Mesodermal cell (in vitro differentiated cells): ENCODE data around the gene QPCTL.

Experiments
- H3K27ac ChIP-seq: 2 replicates; pipeline ENCODE4 v1.7.0; 2013; ENCODE audit warnings: mild to moderate bottlenecking, low read depth, low read length, moderate library complexity; ENCODE audit not compliant: severe bottlenecking
- H3K36me3 ChIP-seq: 2 replicates; pipeline ENCODE4 v1.7.1; 2013; ENCODE audit warnings: mild to moderate bottlenecking, low read length, moderate library complexity; ENCODE audit not compliant: control insufficient read depth, insufficient read depth
- H3K4me1 ChIP-seq: one replicate; pipeline ENCODE4 v1.7.1; 2013; ENCODE audit warnings: mild to moderate bottlenecking, low read length; ENCODE audit not compliant: insufficient read depth, control insufficient read depth, poor library complexity, severe bottlenecking
- H3K4me3 ChIP-seq: 2 replicates; pipeline ENCODE4 v1.7.0; 2013; ENCODE audit warnings: low read length, control low read depth, mild to moderate bottlenecking; ENCODE audit not compliant: insufficient read depth, poor library complexity, severe bottlenecking; ENCODE audit errors: extremely low read depth
- H3K9me3 ChIP-seq: 2 replicates; pipeline ENCODE4 v1.7.1; 2013; ENCODE audit warnings: mild to moderate bottlenecking, low read length, moderate library complexity; ENCODE audit not compliant: control insufficient read depth
- WGBS, 2 experiments: methylation state at CpG; one replicate each; pipeline ENCODE4 v1.1.5; 2013; ENCODE audit warnings: missing lambda C conversion rate in 2 of 2; ENCODE audit not compliant: insufficient coverage in 2 of 2; 5-methylcytosine and 5-hydroxymethylcytosine counted together

QPCTL gene

DNA sequence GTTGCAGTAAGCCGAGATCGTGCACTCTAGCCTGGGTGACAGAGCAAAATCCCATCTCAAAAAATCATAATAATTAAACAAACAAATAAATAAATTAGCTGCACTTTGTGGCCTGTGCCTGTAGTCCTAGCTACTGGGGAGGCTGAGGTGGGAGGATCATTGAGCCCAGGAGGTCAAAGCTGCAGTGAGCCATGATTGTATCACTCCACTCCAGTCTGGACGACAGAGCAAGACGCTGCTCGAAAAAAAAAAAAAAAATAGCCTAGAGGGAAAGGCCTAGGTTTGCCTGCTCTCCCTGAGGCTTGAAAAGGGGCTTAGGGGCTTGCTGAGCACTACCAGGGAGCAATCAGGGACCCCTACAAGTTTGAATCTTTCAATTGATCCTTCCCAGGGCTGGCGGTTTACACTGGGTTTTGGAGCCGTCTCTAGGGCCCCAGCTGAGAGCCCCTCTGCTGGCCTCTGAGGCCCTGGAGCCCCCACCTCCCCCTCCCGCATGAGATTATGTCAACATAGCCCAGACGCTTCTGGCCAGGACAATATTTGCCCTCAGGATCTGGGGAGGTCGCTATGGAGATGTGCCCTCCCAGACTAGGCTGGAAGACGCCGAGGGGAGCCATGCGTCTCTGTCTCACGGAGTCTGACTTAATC, 34.8 kb upstream of the QPCTL start:
- WGBS, 2 experiments = 42 to 54% methylated on average over 9 to 12 of the region's 14 CpGs
- no peaks in the 10 kb centered on the region for H3K9me3 ChIP-seq
- H3K36me3 ChIP-seq = no peaks in the 10 kb centered on the region
- H3K27ac ChIP-seq = peak overlapping the region; percentile 24
- peaks cover 11% of the 10 kb centered on the region for H3K4me1 ChIP-seq
- H3K4me3 ChIP-seq = no peak overlapping the region

DNA sequence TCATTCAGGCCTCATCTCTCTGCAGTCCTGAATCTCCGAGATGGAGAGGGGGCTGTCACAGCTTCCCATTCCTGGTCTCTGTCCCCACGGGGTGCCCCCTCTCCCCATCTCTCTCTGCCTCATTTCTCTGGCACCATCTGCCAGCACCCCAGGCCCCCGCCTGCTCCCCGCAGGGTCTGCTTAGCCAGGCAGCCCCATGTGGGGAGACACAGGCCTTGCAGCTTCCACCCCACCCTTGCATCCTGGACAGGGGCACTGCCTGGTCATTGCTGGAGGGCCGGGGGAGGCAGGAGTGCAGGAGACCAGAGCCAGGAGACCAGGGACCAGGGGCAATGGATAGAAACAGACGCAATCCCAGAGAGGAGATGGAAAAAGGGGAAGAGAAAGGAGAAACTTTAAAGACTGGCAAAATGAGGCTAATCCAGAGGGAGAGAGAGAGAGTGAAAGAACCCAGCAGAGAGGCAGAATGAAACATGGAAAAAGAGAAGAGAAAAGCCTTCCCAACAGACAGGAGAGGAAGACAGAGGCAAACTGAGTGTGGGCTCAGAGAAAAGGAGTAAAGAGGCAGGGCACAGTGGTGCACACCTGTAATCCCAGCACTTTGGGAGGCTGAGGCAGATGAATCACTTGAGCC, 33.3 kb upstream of the QPCTL start:
- no peak overlapping the region for H3K27ac ChIP-seq
- no peak overlapping the region for H3K4me3 ChIP-seq
- H3K4me1 ChIP-seq = peaks cover 10% of the 10 kb centered on the region
- 77 to 84% methylated on average over 3 to 4 of the region's 6 CpGs for WGBS, 2 experiments
- H3K36me3 ChIP-seq = no peaks in the 10 kb centered on the region
- no peaks in the 10 kb centered on the region for H3K9me3 ChIP-seq

DNA sequence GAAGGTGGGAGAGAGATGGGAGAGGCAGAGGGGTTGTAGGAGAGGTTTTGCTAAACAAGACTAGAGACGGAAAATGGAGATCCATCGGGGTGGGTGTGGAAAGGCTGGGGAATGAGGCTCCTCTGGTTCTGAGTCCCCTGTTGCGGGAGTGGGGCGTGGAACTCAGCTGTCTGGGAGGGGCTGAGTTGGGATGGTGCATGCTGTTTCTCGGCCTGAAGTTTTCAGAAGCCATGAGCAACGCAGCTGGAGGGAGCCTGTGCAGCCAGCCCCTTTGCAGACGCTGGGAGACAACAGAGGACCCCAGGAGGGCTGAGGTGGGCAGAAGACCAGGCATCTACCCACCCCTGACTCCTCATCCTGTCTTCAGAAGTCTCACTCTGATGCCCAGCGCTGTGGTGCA, 31.8 kb upstream of the QPCTL start:
- Histone ChIP-seq H3K36me3 (no peaks in the 10 kb centered on the region), H3K27ac (no peak overlapping the region), H3K4me1 (peaks cover 12% of the 10 kb centered on the region), H3K4me3 (no peak overlapping the region), H3K9me3 (no peaks in the 10 kb centered on the region)
- 45 to 76% methylated on average over 3 to 6 of the region's 8 CpGs for WGBS, 2 experiments

DNA sequence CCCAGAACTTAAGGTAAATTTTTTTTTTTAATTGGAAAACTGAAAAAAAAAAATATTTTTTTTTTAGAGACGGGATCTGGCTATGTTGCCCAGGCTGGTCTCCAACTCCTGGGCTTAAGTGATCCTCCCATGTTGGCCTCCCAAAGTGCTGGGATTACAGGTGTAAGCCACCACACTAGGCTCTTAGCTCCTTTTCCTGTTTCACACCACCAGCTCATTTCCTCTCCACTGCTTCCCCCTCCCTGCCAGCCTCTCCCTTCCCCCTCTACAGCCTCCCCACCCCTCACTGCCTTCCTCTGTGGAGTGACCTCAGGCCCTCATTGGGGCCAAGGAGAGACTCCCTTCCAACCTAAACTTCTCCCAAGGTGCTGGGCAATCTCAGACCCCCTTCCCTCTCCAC, 28.7 kb upstream of the QPCTL start:
- 91 to 100% methylated on average over 1 of the region's 1 CpG for WGBS, 2 experiments
- Histone ChIP-seq H3K4me3 (no peak overlapping the region), H3K9me3 (no peaks in the 10 kb centered on the region), H3K4me1 (peaks cover 6% of the 10 kb centered on the region), H3K27ac (no peak overlapping the region), H3K36me3 (no peaks in the 10 kb centered on the region)

DNA sequence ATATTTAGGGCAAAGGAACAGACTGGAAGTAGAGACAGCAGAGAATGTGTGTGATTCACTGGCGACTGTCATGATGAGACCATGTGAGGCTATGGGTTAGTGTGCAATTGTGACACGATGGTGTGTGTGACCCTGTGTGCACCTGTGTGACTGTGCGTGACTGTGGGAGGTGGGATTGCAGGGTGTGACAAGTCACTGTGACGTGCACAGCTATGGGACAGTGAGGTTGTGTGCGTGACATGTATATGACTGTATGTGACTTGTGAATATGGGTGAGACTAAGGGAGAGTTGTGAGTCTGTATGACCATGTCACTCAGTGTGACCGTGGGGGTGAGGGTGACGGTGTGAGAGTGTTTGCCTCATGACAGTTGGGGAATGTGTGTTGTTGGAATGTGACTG, 27.9 kb upstream of the QPCTL start:
- 85 to 91% methylated on average over 6 to 7 of the region's 7 CpGs for WGBS, 2 experiments
- H3K27ac ChIP-seq = no peak overlapping the region
- H3K9me3 ChIP-seq = no peaks in the 10 kb centered on the region
- H3K4me3 ChIP-seq = no peak overlapping the region
- no peaks in the 10 kb centered on the region for H3K36me3 ChIP-seq
- H3K4me1 ChIP-seq = peaks cover 9% of the 10 kb centered on the region

DNA sequence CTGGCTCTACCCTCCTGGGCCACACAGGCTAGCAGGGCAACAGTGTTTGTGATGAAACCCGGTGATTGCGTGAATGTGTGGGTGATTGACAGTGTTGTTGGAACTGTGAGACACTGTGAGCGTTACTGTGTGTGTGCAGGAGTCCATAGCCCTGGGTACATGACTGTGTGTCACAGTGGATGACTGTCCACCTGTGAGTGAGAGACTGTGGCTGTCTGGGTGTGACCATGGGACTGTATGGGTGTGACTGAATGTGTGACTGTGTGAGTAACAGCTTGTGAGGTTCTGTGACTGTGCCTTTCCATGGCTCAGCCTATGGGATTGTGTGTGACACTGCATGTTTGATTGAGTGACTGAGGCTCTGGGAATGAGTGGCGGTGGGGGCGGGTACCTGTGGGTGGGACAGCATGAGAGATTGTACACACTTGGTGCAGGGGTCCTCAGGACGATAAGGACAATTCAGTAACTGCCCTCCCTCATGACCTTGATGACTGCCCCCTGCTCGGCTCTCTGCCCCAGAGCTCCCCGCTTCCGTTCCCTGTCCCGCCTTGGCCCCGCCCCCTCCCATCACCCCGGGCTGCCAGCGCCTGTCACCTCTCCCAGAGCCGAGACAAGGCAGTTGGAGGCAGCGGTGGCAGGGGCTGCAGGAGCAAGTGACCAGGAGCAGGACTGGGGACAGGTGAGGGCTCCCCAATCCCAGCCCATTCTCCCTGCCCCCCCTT, 24.7 kb upstream of the QPCTL start, which contains the start of gene GIPR:
TSS of gene GIPR (plus strand) at position 602 of the 722 bp plus-strand sequence. CDS start 1,300 bp downstream, outside the sequence.
- peak within 1 kb of the TSS; percentile 50 for H3K4me3 ChIP-seq
- no peaks in the 10 kb centered on the region for H3K9me3 ChIP-seq
- no peaks in the 10 kb centered on the region for H3K36me3 ChIP-seq
- WGBS, 2 experiments = 17 to 23% methylated on average over 9 to 15 of the region's 15 CpGs
- peak within 1 kb of the TSS; percentile 23 for H3K27ac ChIP-seq
- peaks cover 9% of the 10 kb centered on the region for H3K4me1 ChIP-seq

DNA sequence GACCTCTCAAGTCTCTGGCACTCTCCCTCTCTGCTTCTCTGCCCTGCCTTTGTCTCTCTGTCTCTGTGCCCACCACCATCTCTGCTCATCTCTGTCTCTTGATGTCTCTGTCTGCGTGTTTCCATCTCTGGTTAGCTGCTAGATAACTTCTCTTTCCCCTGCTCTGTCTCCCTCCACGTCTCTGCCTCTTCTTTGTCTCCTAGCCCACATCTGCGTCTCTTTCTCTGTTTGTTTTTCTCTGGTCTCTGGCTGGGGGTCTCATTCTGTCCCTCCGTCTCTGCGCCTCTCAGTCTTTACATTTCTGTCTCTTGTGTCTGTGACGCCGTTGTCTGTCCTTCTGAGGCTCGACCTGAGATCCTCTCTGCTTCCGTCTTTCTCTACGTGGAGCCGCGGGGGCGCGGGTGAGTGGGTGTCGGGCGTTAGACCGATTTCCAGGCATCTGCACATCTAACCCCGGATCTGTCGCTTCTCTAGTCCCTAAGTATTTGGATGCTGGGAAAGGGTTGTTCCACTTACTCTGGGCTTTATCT, 24.1 kb upstream of the QPCTL start:
- no peaks in the 10 kb centered on the region for H3K9me3 ChIP-seq
- WGBS, 2 experiments = 4 to 6% methylated on average over 7 to 17 of the region's 19 CpGs
- peak overlapping the region; percentile 50 for H3K4me3 ChIP-seq
- H3K4me1 ChIP-seq = peaks cover 9% of the 10 kb centered on the region
- H3K27ac ChIP-seq = peak overlapping the region; percentile 23
- no peaks in the 10 kb centered on the region for H3K36me3 ChIP-seq

DNA sequence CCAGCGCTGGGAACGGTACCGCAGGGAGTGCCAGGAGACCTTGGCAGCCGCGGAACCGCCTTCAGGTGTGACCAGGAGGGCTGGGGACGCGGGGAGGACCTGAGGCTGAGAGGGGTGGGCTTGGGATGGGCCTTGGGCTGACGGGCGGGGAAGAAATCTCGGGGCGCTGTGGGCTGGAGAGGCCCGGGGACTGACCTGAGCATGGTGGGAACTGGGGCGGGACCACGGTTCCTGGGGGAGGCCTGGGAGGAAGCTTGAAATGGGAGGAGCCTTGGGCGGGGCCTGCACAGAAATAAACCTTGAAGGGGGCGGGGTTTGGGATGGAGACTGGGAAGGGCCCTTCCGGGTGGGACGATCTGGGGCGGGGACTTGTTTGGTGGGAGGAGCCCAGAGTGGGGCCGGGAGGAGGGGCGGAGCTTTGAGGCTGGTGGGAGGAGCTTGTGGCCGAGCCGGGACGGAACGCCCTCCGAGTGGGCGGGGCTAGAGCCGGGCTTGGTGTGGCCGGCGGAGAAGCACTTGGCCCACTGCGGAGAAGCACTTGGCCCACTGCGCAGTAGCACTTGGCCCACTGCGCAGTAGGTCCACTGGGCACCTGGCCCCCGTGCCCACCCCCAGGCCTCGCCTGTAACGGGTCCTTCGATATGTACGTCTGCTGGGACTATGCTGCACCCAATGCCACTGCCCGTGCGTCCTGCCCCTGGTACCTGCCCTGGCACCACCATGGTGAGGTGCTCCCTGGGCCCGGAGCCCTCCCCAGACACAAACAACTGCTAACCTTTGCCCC, 21.6 kb upstream of the QPCTL start:
- H3K4me3 ChIP-seq = peak overlapping the region; percentile 22
- no peaks in the 10 kb centered on the region for H3K9me3 ChIP-seq
- H3K4me1 ChIP-seq = peaks cover 2% of the 10 kb centered on the region
- H3K27ac ChIP-seq = no peak overlapping the region
- WGBS, 2 experiments = 31 to 34% methylated on average over 22 to 39 of the region's 42 CpGs
- H3K36me3 ChIP-seq = no peaks in the 10 kb centered on the region

DNA sequence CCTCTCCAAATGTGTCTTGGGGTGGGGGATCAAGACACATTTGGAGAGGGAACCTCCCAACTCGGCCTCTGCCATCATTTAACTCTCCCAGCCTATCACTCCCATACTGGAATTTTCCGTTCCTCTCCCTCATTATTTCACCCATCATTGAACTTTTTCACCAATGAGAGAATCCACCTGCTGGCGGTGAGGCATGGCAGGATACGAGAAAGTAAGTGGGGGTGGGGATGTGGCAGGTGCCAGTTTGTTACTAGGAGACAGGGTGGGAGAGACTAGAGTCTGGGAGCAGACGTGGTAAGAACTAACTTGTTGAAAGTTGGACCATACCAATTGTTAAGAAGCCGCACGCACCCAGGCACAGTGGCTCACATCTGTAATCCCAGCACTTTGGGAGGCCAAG, 17.5 kb upstream of the QPCTL start:
- 86 to 89% methylated on average over 6 to 7 of the region's 7 CpGs for WGBS, 2 experiments
- no peaks in the 10 kb centered on the region for H3K9me3 ChIP-seq
- no peak overlapping the region for H3K4me3 ChIP-seq
- H3K4me1 ChIP-seq = peaks cover 5% of the 10 kb centered on the region
- H3K36me3 ChIP-seq = no peaks in the 10 kb centered on the region
- no peak overlapping the region for H3K27ac ChIP-seq

DNA sequence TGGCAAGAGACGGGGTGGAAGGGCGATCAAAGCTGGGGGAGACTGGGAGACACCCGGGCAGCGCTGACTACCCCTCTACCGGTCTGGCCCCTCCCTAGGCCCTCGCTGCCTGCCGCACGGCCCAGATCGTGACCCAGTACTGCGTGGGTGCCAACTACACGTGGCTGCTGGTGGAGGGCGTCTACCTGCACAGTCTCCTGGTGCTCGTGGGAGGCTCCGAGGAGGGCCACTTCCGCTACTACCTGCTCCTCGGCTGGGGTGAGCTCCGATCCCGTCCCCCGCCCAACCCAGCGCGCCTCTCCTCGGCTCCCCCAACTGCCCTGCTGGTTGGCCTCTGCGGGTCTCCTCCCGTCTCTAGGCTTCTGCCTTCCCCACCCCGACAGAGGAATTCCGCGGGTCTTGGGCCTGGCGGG, 15.6 kb upstream of the QPCTL start:
- 21 to 32% methylated on average over 21 to 22 of the region's 28 CpGs for WGBS, 2 experiments
- no peak overlapping the region for H3K27ac ChIP-seq

More for the DNA sequence above, 15.6 kb upstream of the QPCTL start:
- Histone ChIP-seq H3K4me1 (peaks cover 8% of the 10 kb centered on the region), H3K4me3 (peak overlapping the region; percentile 35), H3K36me3 (no peaks in the 10 kb centered on the region), H3K9me3 (no peaks in the 10 kb centered on the region)
